GM18861 (cell line): ENCODE results near the gene MRPS10.
"Not testable (repeated sequence)": the region's sequence is repeated elsewhere in the genome, so short reads cannot be mapped to it uniquely, and the experiment has no call there.

ENCODE experiments used
- ATAC-seq: cut with Tn5 transposase; IDR thresholded peaks from one replicate; pipeline ENCODE4 v1.9.1; 2021; ENCODE audit not compliant: unreplicated experiment

The MRPS10 gene

DNA sequence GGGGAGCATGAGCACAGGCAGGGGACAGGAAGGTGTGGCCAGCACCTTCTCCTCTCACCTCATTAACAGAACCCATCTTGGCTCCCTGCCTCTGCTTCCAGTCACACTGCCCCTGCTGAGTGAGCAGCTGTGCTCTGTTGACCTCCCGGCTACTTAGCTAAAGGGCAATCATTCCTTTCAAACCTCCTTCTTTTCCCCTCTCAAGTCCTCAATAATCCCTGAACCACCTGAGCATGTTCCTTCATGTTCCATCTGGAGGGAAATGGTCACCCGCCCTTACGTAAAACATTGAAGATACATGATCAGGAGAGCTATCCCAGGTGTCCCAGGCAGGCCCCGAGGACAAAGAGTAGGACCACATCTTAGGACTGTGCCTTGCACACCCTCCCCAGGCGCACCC lies 21.7 kb upstream of the MRPS10 start:
- no peak for ATAC-seq

DNA sequence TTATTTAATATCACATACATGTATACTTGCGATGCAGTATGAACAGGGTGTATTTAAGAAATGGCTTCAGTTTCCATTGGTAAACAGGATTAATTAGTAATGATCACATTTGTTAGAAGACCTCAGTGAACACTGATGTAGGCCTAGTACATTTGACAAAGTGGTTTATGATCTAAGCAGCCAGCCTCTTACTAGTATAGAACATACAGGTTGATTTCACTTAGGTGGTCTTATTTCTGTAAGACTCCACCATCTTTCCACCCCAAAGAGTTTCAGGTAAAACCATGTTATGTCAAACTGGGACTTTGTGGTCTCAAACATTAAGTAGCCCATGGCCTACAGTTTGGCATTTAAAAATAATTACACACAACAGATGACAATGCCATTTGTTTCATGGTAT lies 20.2 kb upstream of the MRPS10 start:
- ATAC-seq: no peak

DNA sequence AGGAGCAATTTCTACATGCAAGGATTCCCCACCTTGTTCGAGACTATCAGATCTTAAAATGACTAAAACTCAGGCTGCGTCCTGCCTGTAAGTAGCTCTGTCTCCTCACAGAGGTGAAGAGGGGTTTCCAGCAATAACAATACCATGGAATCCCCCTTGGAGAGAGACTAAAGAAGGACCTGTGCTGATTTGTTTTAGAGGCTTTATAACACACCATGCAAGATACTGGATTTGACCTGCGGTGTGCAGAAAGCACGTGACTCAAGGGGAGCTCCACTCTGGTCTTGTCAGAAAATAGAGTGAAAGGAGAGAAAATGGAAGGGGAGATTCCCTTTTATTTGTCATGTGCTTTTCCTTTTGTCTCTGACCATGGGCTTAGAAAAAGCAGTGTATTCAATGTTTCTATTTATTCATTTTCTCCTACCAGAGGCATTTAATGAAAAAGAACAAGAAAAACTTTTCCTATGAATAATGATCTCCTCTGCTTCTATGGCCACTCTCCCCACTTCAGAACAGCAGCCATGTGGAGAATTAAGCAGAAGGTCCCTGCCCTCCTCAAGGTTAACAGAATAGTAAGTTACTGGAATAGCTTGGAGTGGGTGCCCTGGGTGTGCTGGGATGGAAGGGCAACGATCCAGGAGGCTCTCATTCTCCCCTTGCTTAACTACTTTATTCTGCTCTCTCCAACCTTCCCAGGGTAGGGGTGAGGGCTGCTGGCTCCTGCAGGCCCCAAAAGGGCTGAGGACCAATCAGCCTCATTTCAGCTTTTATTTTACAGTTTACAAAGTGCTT lies 19.2 kb upstream of the MRPS10 start:
- no peak for ATAC-seq

DNA sequence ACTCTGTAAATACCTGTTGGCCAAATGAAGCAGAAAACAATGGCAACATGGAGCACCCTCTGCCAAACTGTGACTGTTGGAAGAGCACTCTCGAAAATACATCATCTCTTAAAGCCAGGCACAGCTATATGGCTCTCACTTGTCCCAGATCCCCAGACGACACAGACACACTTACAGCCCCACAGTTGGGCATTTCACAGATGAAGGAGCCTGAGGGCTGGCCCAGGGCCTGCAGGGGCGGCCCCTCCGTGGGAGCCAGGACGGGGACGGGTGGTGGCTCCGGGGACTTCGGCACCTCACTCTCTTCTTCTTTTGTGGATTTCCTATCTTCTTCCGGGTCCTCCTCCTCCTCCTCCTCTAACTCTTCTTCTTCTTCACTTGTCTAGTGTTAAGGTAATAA lies 18.4 kb upstream of the MRPS10 start:
- no peak for ATAC-seq

DNA sequence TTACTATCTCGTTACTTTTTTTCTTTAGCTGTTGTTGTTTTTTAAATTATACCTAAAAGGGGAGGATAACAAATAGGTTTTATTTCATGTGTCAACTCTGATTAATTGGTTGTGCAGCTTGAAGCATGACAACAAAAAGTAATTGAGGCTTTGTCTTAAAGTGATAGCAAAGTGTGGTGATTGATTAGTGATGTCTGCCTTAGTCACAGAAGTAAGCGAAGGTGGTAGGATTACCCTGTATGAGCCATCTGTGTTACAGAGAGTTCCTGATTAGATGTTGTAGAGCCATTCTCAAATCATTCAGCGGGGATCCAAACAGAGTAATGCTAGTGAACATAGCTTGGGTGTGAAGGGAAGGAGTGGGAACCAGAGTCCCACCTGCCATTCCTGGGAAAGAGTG lies 14.4 kb upstream of the MRPS10 start:
- no peak for ATAC-seq

DNA sequence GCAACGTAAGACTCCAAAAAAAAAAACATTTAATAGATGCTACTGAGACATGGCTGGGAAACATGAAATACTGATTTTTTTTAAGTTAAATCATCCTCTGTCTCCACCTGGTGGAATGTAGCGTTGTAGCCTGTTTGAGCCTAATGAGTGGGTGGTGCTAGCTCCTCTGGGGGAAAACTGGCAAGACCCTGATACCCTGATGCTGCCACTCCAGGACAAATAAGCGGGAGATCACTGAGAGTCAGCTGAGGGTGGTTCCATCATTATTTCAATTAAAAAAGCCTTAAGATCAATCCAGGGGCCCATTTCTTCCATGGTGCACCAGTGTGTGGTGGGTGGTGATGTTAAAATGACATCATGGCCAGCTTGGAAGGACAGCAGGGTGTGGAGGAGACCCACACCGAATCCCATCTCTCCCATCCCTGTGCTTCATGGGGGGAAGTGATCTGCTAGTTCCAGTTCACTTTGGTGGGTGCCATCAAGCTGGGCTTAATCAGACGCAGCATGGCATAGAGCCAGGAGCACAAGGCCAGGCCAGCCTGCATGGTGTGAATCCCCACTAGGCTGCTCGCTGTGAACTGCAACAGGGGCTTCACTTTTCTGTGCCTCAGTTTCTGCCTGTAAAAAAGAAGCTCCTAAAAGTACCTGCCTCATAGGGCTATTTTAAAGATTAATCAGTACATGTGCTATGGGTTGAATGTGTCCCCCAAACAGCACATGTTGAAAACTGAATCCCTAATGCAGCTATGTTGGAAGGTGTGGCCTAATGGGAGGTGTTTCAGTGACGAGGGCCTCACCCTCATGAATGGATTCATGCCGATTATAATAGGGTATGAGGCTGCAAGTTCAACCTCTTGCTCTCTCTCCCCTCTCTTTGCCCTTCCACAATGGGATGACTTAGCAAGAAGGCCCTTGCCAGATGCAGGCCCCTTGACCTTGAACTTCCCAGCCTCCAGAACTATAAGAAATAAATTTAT lies 13.0 kb upstream of the MRPS10 start:
- no peak for ATAC-seq

DNA sequence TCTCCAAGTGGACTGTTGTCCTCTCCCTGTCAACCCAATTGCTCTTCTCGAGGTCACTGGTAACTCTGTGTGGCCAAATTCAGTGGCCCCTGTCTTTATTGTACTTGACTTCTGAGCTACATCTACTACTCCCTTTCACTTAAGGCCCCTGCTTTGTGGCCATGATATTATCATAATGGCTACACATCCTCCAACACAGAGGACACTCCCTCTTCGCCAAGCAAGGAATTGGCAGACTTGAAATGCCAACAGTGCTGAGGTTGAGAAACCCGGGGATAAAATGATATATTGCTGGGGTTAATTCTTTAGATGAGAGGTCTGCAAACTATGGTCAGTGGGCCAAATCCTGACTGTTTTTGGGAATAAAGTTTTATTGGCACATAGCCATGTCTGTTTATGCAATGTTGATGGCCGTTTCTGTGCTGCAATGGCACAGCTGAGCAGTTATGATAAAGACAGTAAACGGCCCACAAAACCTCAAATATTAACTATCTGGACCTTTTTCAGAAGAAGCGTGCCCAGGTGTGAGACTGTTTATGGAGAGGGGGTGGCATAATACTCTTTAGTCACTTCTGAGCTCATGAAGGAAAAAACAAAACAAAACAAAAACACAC lies 12.0 kb upstream of the MRPS10 start:
- ATAC-seq: no peak

DNA sequence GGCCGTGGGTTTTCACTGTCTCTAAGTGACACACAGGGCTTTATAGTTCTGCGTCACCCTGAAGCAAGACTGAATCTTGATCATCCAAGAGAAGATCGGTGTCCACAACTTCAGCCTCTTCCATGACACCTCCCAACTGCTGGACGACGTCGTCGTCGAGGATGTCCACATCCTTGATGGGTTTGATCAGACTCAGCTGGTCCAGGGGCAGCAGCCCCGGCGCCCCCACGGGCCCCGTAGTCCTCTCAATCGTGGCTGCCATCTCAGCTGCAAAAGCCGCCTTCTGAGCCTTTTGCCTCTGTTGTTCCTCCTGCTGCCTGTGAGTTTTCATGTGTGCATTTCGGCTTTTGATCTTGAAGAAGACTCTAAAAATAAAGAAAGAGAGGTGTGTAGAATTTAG lies 10.6 kb upstream of the MRPS10 start:
- no peak for ATAC-seq

DNA sequence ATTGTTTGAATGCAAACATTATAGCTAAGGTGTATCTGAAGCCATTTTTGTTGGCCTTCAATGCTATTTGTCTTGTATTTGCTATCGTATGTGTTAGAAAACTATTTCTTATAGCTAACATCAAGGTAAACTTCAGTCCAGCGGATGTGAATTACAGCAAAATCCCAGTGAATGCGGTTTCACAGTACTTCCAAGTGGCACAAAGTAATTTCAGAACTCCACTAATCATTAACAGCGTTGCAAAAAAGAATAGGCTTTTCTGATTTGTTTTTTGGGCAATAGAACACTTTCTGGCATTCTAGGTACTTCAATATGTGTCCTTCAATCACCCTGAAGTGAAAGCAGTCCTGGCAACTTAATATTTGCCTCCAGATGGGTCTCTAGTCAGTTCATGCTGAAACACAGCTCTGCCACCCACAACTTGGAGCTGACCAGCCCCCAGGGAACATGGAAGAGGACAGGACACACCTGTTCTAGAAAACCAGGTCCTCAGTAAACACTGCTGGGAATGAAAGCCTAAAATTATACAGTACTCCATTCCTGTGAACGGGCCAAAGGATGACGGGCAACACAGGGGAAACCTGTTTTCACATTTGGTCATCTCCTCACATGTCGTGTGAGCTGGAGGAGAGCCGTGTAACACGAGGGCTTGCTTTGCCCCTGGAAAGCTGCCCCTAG lies 9.7 kb upstream of the MRPS10 start:
- no peak for ATAC-seq

DNA sequence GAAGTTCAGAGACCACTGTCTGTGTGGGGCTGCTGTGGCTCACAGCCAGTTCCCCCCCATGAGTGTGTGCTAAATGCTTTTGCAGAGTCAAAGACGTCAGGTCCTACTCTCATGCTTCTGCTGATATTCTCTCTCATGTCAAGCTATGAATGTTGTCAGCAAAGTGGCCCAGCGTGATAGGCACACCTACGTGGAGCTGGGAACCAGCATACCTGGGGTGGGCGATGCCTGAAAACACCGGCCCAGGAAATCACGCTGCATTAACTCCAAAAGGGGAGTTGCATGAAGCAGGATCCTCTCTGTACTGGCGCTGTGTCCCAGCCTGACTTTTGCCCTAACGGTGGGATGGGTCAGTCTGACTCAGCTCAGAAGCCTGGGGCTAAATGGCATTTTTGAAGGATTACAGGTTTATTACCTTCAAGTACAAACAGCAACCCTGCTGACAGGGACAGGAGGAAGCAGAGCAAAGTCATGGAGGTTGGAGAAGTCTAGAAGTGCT lies 9.0 kb upstream of the MRPS10 start:
- ATAC-seq: no peak

DNA sequence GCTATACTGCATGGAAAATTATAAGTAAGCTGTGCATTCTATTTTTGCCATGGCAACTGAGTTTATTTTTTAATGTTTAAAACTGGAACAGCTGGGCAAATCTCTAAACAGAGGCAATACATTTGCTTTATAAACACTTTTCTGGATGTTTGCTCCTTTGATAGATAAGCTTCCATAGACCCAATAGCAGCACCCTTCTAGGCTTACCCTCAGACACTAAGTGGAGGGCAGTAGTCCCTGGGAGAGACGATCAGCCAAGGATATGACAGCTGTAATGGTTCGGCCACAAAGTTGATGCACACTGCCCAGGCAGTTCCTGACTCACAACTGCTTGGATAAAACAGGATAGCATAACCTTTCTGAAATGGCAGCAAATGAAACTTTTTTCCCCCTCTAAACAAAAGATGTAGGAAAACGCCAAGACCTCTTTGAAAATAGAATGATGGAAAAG lies 8.5 kb upstream of the MRPS10 start:
- ATAC-seq: no peak

DNA sequence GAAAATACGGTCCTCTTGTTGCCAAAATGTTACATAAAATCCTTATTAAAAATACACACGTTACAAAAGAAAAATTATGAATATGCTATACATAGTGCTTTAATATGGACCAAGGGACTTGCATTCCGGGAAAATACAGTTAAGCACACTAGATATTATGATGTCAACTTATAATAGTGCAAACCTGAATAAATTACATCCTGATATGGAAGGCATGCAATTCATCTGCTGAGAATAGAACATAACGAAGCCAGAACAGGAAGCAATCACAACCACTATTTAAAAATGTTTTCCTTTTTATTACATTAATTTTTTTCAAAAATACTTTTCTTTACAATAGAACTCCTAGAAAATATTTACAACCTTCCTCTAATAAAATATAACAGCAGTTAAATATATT lies 7.8 kb upstream of the MRPS10 start:
- ATAC-seq: no peak

DNA sequence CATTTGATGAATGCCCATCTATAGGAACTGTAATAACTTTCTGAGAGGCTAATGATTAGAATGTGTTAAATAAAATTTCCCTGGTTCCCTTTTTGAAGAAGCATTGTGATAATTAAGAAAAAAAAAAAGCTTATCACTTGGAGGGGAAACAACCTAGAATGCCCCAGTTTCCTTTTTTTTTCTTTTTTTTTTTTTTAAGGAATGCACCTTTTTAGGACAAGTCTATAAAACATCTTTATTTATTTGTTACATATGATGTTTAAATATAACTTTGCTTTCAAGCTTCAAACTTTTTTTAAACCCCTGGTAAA lies 7.3 kb upstream of the MRPS10 start:
- ATAC-seq: no peak

DNA sequence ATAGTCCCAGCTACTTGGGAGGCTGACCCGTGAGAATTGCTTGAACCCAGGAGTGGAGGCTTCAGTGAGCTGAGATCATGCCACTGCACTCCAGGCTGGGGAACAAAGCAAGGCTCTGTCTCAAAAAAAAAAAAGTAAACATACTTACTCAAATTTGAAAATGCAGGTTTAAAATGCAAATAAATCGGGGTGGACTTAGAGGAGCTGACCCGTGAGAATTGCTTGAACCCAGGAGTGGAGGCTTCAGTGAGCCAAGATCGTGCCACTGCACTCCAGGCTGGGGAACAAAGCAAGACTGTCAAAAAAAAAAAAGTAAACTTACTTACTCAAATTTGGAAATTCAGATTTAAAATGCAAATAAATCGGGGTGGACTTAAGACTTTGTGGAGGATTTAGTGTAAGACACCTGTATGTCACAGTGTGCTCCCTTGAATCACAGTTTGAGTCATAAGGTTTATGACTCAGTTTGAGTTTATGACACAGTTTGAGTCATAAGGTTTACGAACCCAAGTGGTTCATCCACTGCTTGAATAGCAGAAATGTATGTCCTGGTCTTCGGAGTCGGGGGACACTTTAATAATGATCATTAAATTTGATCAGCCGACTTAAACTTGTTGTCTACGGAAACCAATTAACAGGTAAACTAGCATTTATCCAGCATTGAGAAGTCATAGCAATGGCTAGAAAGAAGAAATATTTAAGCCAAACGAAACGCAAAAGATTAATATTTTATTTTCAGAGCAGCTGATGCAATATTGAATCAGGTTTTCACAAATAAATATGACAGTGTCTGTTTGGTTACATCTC lies 6.8 kb upstream of the MRPS10 start:
- peak; percentile 94 for ATAC-seq

DNA sequence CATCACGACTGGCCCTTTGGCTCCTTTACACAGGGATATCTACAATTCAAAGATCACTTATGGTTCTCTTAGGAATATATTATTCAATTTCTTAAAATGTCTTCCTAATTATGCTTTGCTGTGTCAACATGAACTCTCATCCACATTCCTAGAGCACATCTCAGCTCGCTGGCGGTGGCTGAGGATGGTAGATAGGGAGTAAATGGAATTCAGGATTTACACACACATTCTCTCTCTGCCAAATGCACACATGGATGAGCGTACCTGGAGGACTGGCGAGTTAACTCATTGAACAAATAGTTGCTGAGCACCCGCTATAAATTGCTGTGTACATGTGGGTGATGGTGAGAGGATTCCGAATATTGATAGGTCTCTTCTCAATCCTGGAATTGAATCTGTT lies 4.8 kb upstream of the MRPS10 start:
- no peak for ATAC-seq

DNA sequence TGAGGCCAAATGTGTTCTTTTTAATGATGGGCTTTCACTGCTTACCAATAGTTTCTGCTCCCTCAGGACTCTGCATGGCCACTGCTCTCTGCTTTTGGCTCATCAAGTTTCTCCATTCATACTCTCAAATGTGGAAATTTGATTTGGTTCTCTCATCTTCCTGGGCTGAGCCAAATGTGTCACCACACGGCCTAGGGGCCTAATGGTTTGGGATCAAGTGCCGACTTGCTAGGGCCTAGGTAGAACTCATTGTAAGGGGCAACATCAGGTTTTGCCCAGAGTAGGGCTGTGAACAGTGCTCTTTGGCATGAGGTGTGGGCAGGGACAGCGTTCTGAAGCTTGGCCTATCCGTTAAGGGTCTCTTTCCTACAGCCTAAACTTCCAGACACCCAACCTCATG lies 3.9 kb upstream of the MRPS10 start:
- ATAC-seq: no peak

DNA sequence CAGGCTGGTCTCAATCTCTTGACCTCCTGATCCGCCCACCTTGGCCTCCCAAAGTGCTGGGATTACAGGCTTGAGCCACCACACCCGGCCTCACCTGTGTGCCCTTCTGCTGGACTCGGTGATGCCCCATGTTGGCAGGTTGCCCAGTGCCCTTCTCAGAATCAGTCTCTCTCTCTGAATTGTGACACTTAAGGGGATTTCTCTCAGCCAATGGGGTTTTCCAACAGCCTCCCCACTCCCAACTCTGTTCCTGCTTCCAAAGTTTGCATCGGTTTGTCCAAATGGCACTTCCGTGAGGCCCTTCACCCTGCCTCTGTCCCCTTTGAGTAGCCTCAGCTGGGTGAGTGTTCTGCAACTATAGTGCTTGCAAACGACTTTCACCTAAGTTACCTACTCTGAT lies 3.1 kb upstream of the MRPS10 start:
- ATAC-seq: no peak

DNA sequence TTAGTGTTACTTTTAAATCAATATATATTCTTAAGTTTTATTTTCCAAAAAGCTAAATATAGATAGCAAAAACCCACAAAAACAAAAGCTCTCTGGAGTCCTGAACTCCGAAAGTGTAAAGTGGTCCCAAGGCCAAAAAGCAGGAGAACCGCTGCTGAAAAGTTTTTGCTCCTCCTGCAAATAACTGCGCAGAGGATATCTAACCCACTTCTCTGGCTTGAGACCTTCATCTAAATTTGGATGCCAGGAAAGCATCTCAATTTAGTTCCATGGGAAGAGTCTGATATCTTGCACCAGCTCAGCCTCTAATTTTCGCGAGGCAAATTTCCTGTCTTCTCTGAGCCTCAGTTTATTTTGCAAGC lies 523 bp downstream of the MRPS10 start:
- ATAC-seq: no peak

DNA sequence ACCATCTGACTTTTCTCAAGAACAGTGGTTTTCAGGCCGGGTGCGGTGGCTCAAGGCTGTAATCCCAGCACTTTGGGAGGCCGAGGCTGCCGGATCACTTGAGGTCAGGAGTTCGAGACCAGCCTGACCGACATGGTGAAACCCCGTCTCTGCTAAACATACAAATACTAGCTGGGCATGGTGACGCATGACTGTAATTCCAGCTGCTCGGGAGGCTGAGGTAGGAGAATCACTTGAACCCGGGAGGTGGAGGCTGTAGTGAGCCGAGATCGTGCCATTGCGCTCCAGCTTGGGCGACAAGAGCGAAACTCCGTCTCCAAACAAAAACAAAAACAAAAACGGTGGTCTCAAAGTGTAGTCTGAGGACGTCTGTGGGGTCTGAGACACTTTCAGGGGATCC lies 1.2 kb downstream of the MRPS10 start:
- not testable (repeated sequence) for ATAC-seq

DNA sequence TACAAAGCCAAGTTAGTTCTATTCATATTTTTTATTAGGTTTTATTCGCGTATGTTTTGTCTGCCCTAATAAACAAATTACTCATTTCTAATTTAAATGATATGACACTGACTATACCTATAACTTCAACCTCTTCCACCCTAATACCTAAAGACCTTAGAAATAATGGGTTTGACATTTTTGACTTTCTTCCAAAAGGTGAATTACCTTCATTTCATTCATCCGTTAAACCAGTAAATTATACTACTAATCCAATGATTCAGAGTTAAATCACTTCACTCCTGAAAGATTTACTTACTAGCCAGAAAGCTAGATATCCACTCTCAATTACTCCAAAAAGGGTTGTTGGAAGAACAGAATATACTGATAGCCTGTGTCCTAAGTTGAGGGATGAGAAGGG lies 5.2 kb downstream of the MRPS10 start:
- no peak for ATAC-seq
